ENCODE measurements around the gene CIRBP.

GRCh38 chr19:1264801-1265614, 4.1 kb upstream of the CIRBP start:
- no peak for TF ChIP-seq CTCF (IDR thresholded peaks at IDR 0.05; ENCODE audit: low read depth, low read length)
- TF ChIP-seq EZH2phosphoT487 (IDR thresholded peaks at IDR 0.05; ENCODE audit: low read depth): no peak
